WTC11 (cell line): ENCODE measurements around the gene POLR2E. TPM values are rescaled to one million over a fixed set of nuclear protein-coding genes. Genes with fewer than 3 reads are reported as not detected.

Experiments
- ATAC-seq: fragments of 200-7000 bp; cut with Tn5 transposase; 2 replicates; pipeline ENCODE4 v1.10.0; 2021; ENCODE audit warnings: mild to moderate bottlenecking, moderate library complexity
- CTCF ChIA-PET: fragments of 300-600 bp; sonication (Branson Sonifier 250); formaldehyde crosslinking; loops from one replicate; lab custom pipeline; 2021; ENCODE audit warnings: antibody characterized with exemption; lab: Charles Lee
- POLR2A ChIA-PET: fragments of 350-600 bp; sonication (Branson Sonifier 250); formaldehyde crosslinking; loops from one replicate; lab custom pipeline; 2021; ENCODE audit warnings: antibody characterized with exemption; lab: Charles Lee
- DNase-seq: peaks from one replicate; pipeline ENCODE4 v3.0.0; 2021; ENCODE audit warnings: low spot score
- H3K27ac Mint-ChIP-seq: 2 replicates; pipeline ENCODE4 v1.8.0; 2021; ENCODE audit warnings: mixed read lengths
- H3K27me3 Mint-ChIP-seq: 2 replicates; pipeline ENCODE4 v1.8.0; 2021; ENCODE audit warnings: low read depth, mild to moderate bottlenecking, moderate library complexity, mixed read lengths
- H3K36me3 Mint-ChIP-seq: 2 replicates; pipeline ENCODE4 v1.8.0; 2021; ENCODE audit warnings: mixed read lengths
- H3K4me1 Mint-ChIP-seq: 2 replicates; pipeline ENCODE4 v1.8.0; 2022; ENCODE audit warnings: mixed read lengths
- H3K4me3 Mint-ChIP-seq: 2 replicates; pipeline ENCODE4 v1.8.0; 2021; ENCODE audit warnings: mild to moderate bottlenecking, moderate library complexity, mixed read lengths
- H3K9me3 Mint-ChIP-seq: 2 replicates; pipeline ENCODE4 v1.8.0; 2021; ENCODE audit warnings: mixed read lengths
- AR ChIP-seq: fragments of 250-450 bp; sonication (Bioruptor Pico); IDR thresholded peaks from 2 replicates; pipeline ENCODE4 v1.9.0; 2021; ENCODE audit warnings: mild to moderate bottlenecking
- CTCF ChIP-seq: fragments of 200-600 bp; IDR thresholded peaks from 2 replicates; pipeline ENCODE4 v1.8.0; 2022; ENCODE audit warnings: antibody characterized with exemption
- E2F5 ChIP-seq: sonication (generic); formaldehyde crosslinking; IDR thresholded peaks from 2 replicates; pipeline ENCODE4 v1.8.1; 2022; ENCODE audit warnings: mild to moderate bottlenecking, moderate library complexity, missing genetic modification reagents
- ELF4 ChIP-seq: sonication (generic); formaldehyde crosslinking; IDR thresholded peaks from 2 replicates; pipeline ENCODE4 v1.8.1; 2022; ENCODE audit warnings: low read depth, mild to moderate bottlenecking, moderate library complexity, missing genetic modification reagents
- FOXP1 ChIP-seq: sonication (generic); formaldehyde crosslinking; IDR thresholded peaks from 2 replicates; pipeline ENCODE4 v1.8.0; 2022; ENCODE audit warnings: missing genetic modification reagents, mild to moderate bottlenecking, moderate library complexity, borderline replicate concordance
- FOXP4 ChIP-seq: sonication (generic); formaldehyde crosslinking; IDR thresholded peaks from 2 replicates; pipeline ENCODE4 v1.8.0; 2022; ENCODE audit warnings: mild to moderate bottlenecking, missing genetic modification reagents
- MAX ChIP-seq: sonication (generic); formaldehyde crosslinking; IDR thresholded peaks from 2 replicates; pipeline ENCODE4 v1.8.0; 2022; ENCODE audit warnings: mild to moderate bottlenecking, missing genetic modification reagents
- NFATC4 ChIP-seq: fragments of 250-450 bp; sonication (Bioruptor Pico); IDR thresholded peaks from 2 replicates; pipeline ENCODE4 v1.9.0; 2021; ENCODE audit warnings: mild to moderate bottlenecking
- NR3C1 ChIP-seq: sonication (generic); formaldehyde crosslinking; conservative IDR thresholded peaks from 2 replicates; pipeline ENCODE4 v1.8.1; 2023; ENCODE audit warnings: low read depth, mild to moderate bottlenecking, missing genetic modification reagents
- PRDM15 ChIP-seq: sonication (generic); formaldehyde crosslinking; IDR thresholded peaks from 2 replicates; pipeline ENCODE4 v1.8.0; 2022; ENCODE audit warnings: missing genetic modification reagents
- TCF7 ChIP-seq: sonication (generic); formaldehyde crosslinking; IDR thresholded peaks from 2 replicates; pipeline ENCODE4 v1.8.0; 2022; ENCODE audit warnings: mild to moderate bottlenecking, low read depth, missing genetic modification reagents, moderate library complexity
- USF1 ChIP-seq: sonication (generic); formaldehyde crosslinking; IDR thresholded peaks from 2 replicates; pipeline ENCODE4 v1.8.0; 2022; ENCODE audit warnings: mild to moderate bottlenecking, missing genetic modification reagents
- total RNA-seq: library from RNA; stranded (reverse); gene quantifications from 3 replicates; pipeline ENCODE4 v1.2.3, GENCODE V29; 2021

POLR2E gene
- total RNA-seq, 1 experiment from 2014 or later, result 275 TPM

- no peaks in the 10 kb centered on the region for H3K27me3 Mint-ChIP-seq
- POLR2A ChIA-PET, result no interaction called here
- peaks cover 2% of the 10 kb centered on the region for H3K4me1 Mint-ChIP-seq
- peaks cover 27% of the 10 kb centered on the region for H3K36me3 Mint-ChIP-seq
- no peak overlapping the region for H3K4me3 Mint-ChIP-seq
- DNase-seq (no peak), ATAC-seq (no peak)
- TF ChIP-seq FOXP1 (CRISPR knock-in tag) (no peak), E2F5 (CRISPR knock-in tag) (no peak), CTCF (no peak), TCF7 (CRISPR knock-in tag) (no peak), FOXP4 (CRISPR knock-in tag) (no peak), NFATC4 (CRISPR knock-in tag) (no peak)
- H3K27ac Mint-ChIP-seq, result no peak overlapping the region
- CTCF ChIA-PET, result interaction anchor here (1.4 kb wide), 1 partner anchor 27 kb away, joined by 5 read pairs; no protein-coding TSS in a partner anchor
- H3K9me3 Mint-ChIP-seq, result peaks cover 5% of the 10 kb centered on the region
Observed at GRCh38 chr19:1140272-1141027, 45.3 kb upstream of the POLR2E start.

- H3K27me3 Mint-ChIP-seq, result no peaks in the 10 kb centered on the region
- POLR2A ChIA-PET, result no interaction called here
- peaks cover 21% of the 10 kb centered on the region for H3K36me3 Mint-ChIP-seq
- H3K9me3 Mint-ChIP-seq, result peaks cover 5% of the 10 kb centered on the region
- CTCF ChIA-PET, result interaction anchor here (1.4 kb wide), 1 partner anchor 25 kb away, joined by 5 read pairs; no protein-coding TSS in a partner anchor
- peaks cover 2% of the 10 kb centered on the region for H3K4me1 Mint-ChIP-seq
- no peak overlapping the region for H3K27ac Mint-ChIP-seq
- DNase-seq (no peak), ATAC-seq (no peak)
- no peak overlapping the region for H3K4me3 Mint-ChIP-seq
- TF ChIP-seq PRDM15 (no peak), NR3C1 (CRISPR knock-in tag) (no peak), AR (CRISPR knock-in tag) (no peak), FOXP1 (CRISPR knock-in tag) (no peak), ELF4 (CRISPR knock-in tag) (no peak), MAX (no peak), FOXP4 (CRISPR knock-in tag) (no peak), USF1 (CRISPR knock-in tag) (no peak)
Observed at GRCh38 chr19:1139126-1139525, 44.0 kb upstream of the POLR2E start.
